HepG2 (cell line): ENCODE measurements around the gene CAPN11. TPM values are rescaled to one million over a fixed set of nuclear protein-coding genes. Genes with fewer than 3 reads are reported as not detected.

Source experiments
- ARID3A ChIP-seq: IDR thresholded peaks from 2 replicates; pipeline ENCODE4 v1.6.1; 2012; ENCODE audit warnings: low read depth, low read length, improper control_type of control experiment
- BRF2 ChIP-seq: sonication (generic); formaldehyde crosslinking; IDR thresholded peaks from 2 replicates; pipeline ENCODE4 v1.8.1; 2022; ENCODE audit warnings: mild to moderate bottlenecking, missing genetic modification reagents
- CBX5 ChIP-seq: sonication (generic); formaldehyde crosslinking; IDR thresholded peaks from 2 replicates; pipeline ENCODE4 v1.4.0; 2020; ENCODE audit warnings: missing genetic modification reagents, borderline replicate concordance
- CREB1 ChIP-seq, 2 experiments: fragments of 450-650 bp in 1 of 2; IDR thresholded peaks; 2 replicates each; pipeline ENCODE4 v1.6.1; 2016 to 2017; ENCODE audit warnings: control low read depth in 1 of 2, mild to moderate bottlenecking in 1 of 2, missing compliant biosample characterization in 1 of 2, missing genetic modification characterization in 1 of 2
- CREBL2 ChIP-seq: sonication (generic); formaldehyde crosslinking; IDR thresholded peaks from 2 replicates; pipeline ENCODE4 v1.8.1; 2023; ENCODE audit warnings: missing genetic modification reagents, mild to moderate bottlenecking, borderline replicate concordance
- DRAP1 ChIP-seq: IDR thresholded peaks from 2 replicates; pipeline ENCODE4 v1.6.1; 2016; ENCODE audit warnings: missing genetic modification reagents, missing compliant biosample characterization
- FOSL1 ChIP-seq: sonication (generic); formaldehyde crosslinking; IDR thresholded peaks from 2 replicates; pipeline ENCODE4 v1.9.0; 2021; ENCODE audit warnings: missing genetic modification reagents, borderline replicate concordance
- GABPB1 ChIP-seq: IDR thresholded peaks from 2 replicates; pipeline ENCODE4 v1.6.1; 2016; ENCODE audit warnings: mild to moderate bottlenecking, missing genetic modification reagents, moderate library complexity, missing compliant biosample characterization
- RAD21 ChIP-seq: fragments of 450-650 bp; formaldehyde crosslinking; IDR thresholded peaks from 2 replicates; pipeline ENCODE4 v1.5.0; 2020; ENCODE audit warnings: mild to moderate bottlenecking
- RCOR2 ChIP-seq: IDR thresholded peaks from 2 replicates; pipeline ENCODE4 v1.6.1; 2016; ENCODE audit warnings: missing biosample characterization, missing genetic modification reagents
- RXRB ChIP-seq: IDR thresholded peaks from 2 replicates; pipeline ENCODE4 v1.6.1; 2016; ENCODE audit warnings: borderline replicate concordance, missing genetic modification reagents, missing compliant biosample characterization
- SKIL ChIP-seq: sonication (generic); formaldehyde crosslinking; IDR thresholded peaks from 2 replicates; pipeline ENCODE4 v1.8.0; 2022; ENCODE audit warnings: missing genetic modification reagents, mild to moderate bottlenecking, moderate library complexity, borderline replicate concordance
- SSRP1 ChIP-seq: IDR thresholded peaks from 2 replicates; pipeline ENCODE4 v1.6.1; 2016; ENCODE audit warnings: control low read depth
- SYNCRIP ChIP-seq: fragments of 200-400 bp; formaldehyde crosslinking; IDR thresholded peaks from 2 replicates; pipeline ENCODE4 v1.6.1; 2018; ENCODE audit warnings: mild to moderate bottlenecking, low read depth, low read length; ENCODE audit not compliant: insufficient read depth
- TEAD2 ChIP-seq: sonication (generic); formaldehyde crosslinking; IDR thresholded peaks from 2 replicates; pipeline ENCODE4 v1.9.0; 2021; ENCODE audit warnings: missing genetic modification reagents
- TEAD3 ChIP-seq: optimal IDR thresholded peaks from 2 replicates; pipeline ENCODE3; 2016; ENCODE audit warnings: borderline replicate concordance
- ZBTB7B ChIP-seq: sonication (generic); formaldehyde crosslinking; IDR thresholded peaks from 2 replicates; pipeline ENCODE4 v1.4.0; 2020; ENCODE audit warnings: missing genetic modification reagents
- ZMYM2 ChIP-seq: sonication (generic); formaldehyde crosslinking; IDR thresholded peaks from 2 replicates; pipeline ENCODE4 v1.8.0; 2022; ENCODE audit warnings: mild to moderate bottlenecking, missing genetic modification reagents
- ZNF326 ChIP-seq: sonication (generic); formaldehyde crosslinking; IDR thresholded peaks from 2 replicates; pipeline ENCODE4 v1.4.0; 2020; ENCODE audit warnings: missing genetic modification reagents, borderline replicate concordance
- ZNF629 ChIP-seq: sonication (generic); formaldehyde crosslinking; conservative IDR thresholded peaks from 2 replicates; pipeline ENCODE4 v1.5.0; 2020; ENCODE audit warnings: missing genetic modification reagents
- ZNF670 ChIP-seq: sonication (generic); formaldehyde crosslinking; IDR thresholded peaks from 2 replicates; pipeline ENCODE4 v1.8.0; 2022; ENCODE audit warnings: mild to moderate bottlenecking, missing genetic modification reagents, borderline replicate concordance
- ZNF770 ChIP-seq: sonication (generic); formaldehyde crosslinking; IDR thresholded peaks from 2 replicates; pipeline ENCODE4 v1.5.0; 2020; ENCODE audit warnings: mild to moderate bottlenecking, missing genetic modification reagents
- polyA plus RNA-seq, 8 experiments: library from polyadenylated mRNA; depleted of rRNA in 3 of 8; stranded (reverse) in 7 of 8; unstranded in 1 of 8; fragments of >200 nt; fragmentation: Illumina TruSeq in 4 of 8; extraction: Trizol in 4 of 8; gene quantifications; 2 replicates each; pipeline versions ENCODE4 v1.2.1 to v1.2.3, GENCODE V29; 2011 to 2016; ENCODE audit warnings: low read depth in 4 of 8, missing spikeins in 1 of 8, mixed read lengths in 1 of 8; ENCODE audit not compliant: insufficient read depth in 1 of 8
- total RNA-seq, 5 experiments: library from RNA; depleted of rRNA; stranded (reverse); fragments of >200 nt; fragmentation: Illumina TruSeq; extraction: Trizol; gene quantifications; 2 replicates each; pipeline ENCODE4 v1.2.3, GENCODE V29; 2016; ENCODE audit warnings: low read depth in 1 of 5

Gene CAPN11
- total and polyA plus RNA-seq, 2 of the 13 experiments (the other 11 are each of a cell fraction or from before 2014, with no cell fraction given) = 0.07 to 0.11 TPM

- 0 out of 2 replicates have a peak, but pooled peaks have one; percentile 65 for TF ChIP-seq RXRB (CRISPR knock-in tag)
- 0 out of 2 replicates have a peak, but pooled peaks have one; percentile 12 for TF ChIP-seq DRAP1 (CRISPR knock-in tag)
- no peak for TF ChIP-seq BRF2 (CRISPR knock-in tag)
- peak; percentile 73 for TF ChIP-seq RCOR2 (CRISPR knock-in tag)
- peak; percentile 25; the same call in 1 of the 2 replicates for TF ChIP-seq CREB1 (IDR thresholded peaks at IDR 0.05)
- TF ChIP-seq CREB1 (CRISPR knock-in tag; IDR thresholded peaks at IDR 0.05) = no peak
- TF ChIP-seq GABPB1 (CRISPR knock-in tag) = peak; percentile 52
- TF ChIP-seq SKIL (CRISPR knock-in tag) = no peak
- no peak for TF ChIP-seq FOSL1 (CRISPR knock-in tag)
- TF ChIP-seq CREBL2 = no peak
- no peak for TF ChIP-seq ZNF770 (CRISPR knock-in tag)
- no peak for TF ChIP-seq SYNCRIP
- no peak for TF ChIP-seq ZNF326 (CRISPR knock-in tag)
- TF ChIP-seq ZNF670 = no peak
- TF ChIP-seq ARID3A = 0 out of 2 replicates have a peak, but pooled peaks have one; percentile 25
- no peak for TF ChIP-seq TEAD2 (CRISPR knock-in tag)
- TF ChIP-seq RAD21 = peak; percentile 86
- TF ChIP-seq SSRP1 (CRISPR knock-in tag) = peak; percentile 80; the same call in 1 of the 2 replicates
- TF ChIP-seq TEAD3 (CRISPR knock-in tag) = peak; percentile 54
- TF ChIP-seq ZBTB7B (CRISPR knock-in tag) = peak; percentile 53; the same call in 1 of the 2 replicates
- TF ChIP-seq CBX5 = peak; percentile 82; the same call in 1 of the 2 replicates
- TF ChIP-seq ZMYM2 (CRISPR knock-in tag) = peak; percentile 65; the same call in 1 of the 2 replicates
- no peak for TF ChIP-seq ZNF629 (CRISPR knock-in tag)
Measured at GRCh38 chr6:44221291-44221960, 62.8 kb downstream of the CAPN11 start (continued).
